SH-SY5Y (cell line): ENCODE results near the gene CETN2.

ENCODE experiments used
- GATA2 ChIP-seq: IDR thresholded peaks from 2 replicates; pipeline ENCODE4 v1.6.1; 2011; ENCODE audit warnings: mild to moderate bottlenecking, low read depth, low read length
- GATA3 ChIP-seq: IDR thresholded peaks from 2 replicates; pipeline ENCODE4 v1.6.1; 2011; ENCODE audit warnings: low read depth, mild to moderate bottlenecking, low read length, moderate library complexity

DNA sequence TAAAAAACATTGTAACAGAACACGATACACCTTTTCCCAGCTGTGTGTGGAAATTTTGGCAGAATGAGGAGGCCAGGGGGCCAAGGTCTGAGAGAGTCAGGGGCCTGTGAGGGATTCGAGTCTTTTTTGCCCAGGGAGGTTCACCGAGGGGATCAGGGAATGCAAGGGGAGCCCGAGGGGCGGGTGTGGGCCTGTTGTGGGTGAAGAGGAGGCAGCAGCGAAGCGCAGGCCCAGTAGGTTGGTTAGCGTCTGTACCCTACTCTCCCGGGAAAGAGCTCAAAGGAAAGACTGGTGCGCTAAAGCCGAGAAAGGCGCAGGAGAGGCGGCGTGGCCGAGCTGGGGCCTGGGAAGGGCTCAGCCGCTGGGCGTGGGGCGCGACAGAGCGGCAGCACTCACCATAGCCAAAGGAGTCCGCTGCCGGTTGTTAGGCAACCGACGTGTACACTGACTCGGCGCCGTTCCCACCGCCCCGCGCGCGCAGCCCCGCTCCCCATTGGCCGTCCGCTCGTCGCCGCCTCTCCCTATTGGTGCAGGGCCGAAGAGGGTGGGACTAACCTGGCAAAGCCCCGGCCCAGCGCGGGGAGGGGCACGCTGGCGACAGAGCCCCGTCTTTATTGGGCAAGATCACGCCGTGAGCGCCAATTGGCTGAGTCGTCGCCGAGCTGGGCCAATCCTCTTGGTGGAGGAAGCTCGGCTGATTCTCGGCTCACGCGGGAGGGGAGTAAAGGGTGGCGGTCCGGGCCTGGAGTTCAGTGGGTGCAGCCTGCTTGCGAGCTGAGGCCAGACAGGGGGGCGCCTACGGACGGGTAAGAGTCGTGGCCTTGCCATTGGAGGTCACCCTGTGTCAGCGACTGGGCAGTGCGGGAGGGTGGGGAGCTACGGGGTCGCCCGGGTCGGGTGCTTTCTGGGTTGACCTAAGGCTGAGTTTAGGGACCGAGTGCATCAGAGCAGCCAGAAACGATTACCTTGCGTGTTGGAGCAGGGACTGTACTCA, at the start of gene CETN2, which contains the start of gene NSDHL:
- TF ChIP-seq GATA3 (no peak), GATA2 (no peak)
